Neuron (in vitro differentiated cells): ENCODE results near the gene PCSK9.
"Not testable (repeated sequence)": the region's sequence is repeated elsewhere in the genome, so short reads cannot be mapped to it uniquely, and the experiment has no call there.

Source experiments
- H2AFZ ChIP-seq: one replicate; pipeline ENCODE4 v1.6.1; 2013; ENCODE audit warnings: low read depth, mild to moderate bottlenecking, inconsistent platforms, low read length, moderate library complexity
- H3K27me3 ChIP-seq: one replicate; pipeline ENCODE4 v1.6.1; 2013; ENCODE audit warnings: low read length; ENCODE audit not compliant: insufficient read depth
- H3K36me3 ChIP-seq: one replicate; pipeline ENCODE4 v1.6.1; 2013; ENCODE audit warnings: low read length; ENCODE audit not compliant: insufficient read depth
- H3K4me1 ChIP-seq: one replicate; pipeline ENCODE4 v1.6.1; 2013; ENCODE audit warnings: low read length; ENCODE audit not compliant: insufficient read depth
- H3K4me3 ChIP-seq: 2 replicates; pipeline ENCODE4 v1.5.1; 2013; ENCODE audit warnings: mild to moderate bottlenecking, low read length, moderate library complexity
- H3K9me3 ChIP-seq: one replicate; pipeline ENCODE4 v1.6.1; 2013; ENCODE audit warnings: low read length

PCSK9 gene

DNA sequence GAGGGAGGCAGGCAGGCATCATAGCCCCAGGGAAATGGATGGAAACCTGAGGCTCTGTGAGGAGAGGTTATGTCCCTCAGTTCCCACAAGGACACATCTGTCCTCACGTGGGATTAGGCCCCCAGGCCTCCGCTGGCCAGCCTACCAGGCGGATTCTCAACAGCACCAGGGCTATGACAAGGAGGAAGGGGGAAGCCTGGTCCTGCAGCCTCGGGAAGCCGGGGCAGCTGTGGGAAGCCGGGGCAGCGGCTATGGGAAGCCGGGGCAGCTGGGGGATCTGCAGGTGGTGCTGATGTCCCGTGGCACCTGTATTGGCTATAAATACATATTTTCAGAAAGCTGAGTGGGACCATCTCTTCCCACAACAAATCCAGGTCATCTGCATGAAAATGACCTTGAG lies 21.0 kb upstream of the PCSK9 start:
- Histone ChIP-seq H2AFZ (no peak overlapping the region), H3K9me3 (no peaks in the 10 kb centered on the region), H3K4me1 (no peaks in the 10 kb centered on the region), H3K4me3 (no peak overlapping the region), H3K36me3 (no peaks in the 10 kb centered on the region), H3K27me3 (peaks cover 11% of the 10 kb centered on the region)

DNA sequence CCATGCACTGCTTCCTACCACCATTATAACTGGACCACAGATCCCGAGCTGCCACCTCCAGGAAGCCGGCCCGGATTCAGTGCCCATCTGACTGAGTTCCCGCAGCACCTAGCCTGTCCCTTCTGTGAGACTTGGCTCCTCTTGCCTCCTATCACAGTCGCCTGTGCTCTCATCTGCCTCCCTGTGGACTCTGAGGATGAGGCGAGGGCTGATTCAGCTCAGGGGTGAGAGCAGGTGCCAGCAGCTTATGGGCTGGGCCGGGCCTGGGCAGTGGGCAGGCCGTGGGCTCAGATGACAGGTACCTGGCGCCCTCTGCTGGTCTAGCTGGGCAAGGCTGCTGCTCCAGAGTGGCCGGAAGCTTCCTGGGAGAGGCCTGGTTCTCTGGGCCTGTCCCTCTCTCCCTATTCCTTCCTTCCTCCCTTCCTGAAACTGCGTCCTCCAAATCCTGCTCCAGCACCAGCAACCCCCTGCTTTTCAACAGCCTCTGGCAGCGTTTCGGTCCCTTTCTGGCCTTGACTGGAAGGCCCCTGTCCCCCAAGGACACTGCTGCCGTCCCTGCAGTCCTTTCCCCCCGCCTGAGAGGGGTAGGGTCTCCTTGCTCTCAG lies 17.3 kb upstream of the PCSK9 start:
- Histone ChIP-seq H3K9me3 (no peaks in the 10 kb centered on the region), H3K4me3 (no peak overlapping the region), H3K36me3 (no peaks in the 10 kb centered on the region), H2AFZ (peak overlapping the region; percentile 18), H3K4me1 (no peaks in the 10 kb centered on the region), H3K27me3 (peaks cover 4% of the 10 kb centered on the region)

DNA sequence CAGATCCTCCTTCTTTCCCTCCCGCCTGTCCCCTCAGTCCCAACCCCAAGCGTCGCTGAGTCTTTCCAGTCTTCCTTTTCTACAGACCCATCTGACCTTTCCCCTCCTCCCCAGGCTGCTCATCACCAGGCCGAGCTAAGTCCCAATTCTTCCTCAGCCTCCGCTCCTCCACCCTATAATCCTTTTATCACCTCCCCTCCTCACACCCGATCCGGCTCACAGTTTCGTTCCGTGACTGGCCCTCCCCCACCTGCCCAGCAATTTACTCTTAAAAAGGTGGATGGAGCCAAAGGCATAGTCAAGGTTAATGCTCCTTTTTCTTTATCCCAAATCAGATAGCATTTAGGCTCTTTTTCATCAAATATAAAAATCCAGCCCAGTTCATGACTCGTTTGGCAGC lies 15.2 kb upstream of the PCSK9 start:
- not testable (repeated sequence) for H3K4me1 ChIP-seq, H3K27me3 ChIP-seq, H3K9me3 ChIP-seq, H2AFZ ChIP-seq, H3K4me3 ChIP-seq, H3K36me3 ChIP-seq

DNA sequence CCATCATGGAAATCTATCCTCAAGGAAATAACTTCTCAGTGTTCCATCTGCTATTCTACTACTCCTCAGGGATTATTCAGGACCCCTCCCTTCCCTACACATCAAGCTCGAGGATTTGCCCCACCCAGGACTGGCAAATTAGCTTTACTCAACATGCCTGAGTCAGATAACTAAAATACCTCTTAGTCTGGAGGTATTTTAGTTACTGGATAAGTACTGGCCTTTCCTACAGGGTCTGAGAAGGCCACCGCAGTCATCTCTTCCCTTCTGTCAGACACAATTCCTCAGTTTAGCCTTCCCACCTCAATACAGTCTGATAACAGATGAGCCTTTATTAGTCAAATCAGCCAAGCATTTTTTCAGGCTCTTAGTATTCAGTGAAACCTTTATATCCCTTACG lies 12.7 kb upstream of the PCSK9 start:
- H3K36me3 ChIP-seq, H3K27me3 ChIP-seq, H3K4me1 ChIP-seq, H2AFZ ChIP-seq, H3K4me3 ChIP-seq, H3K9me3 ChIP-seq: not testable (repeated sequence)

DNA sequence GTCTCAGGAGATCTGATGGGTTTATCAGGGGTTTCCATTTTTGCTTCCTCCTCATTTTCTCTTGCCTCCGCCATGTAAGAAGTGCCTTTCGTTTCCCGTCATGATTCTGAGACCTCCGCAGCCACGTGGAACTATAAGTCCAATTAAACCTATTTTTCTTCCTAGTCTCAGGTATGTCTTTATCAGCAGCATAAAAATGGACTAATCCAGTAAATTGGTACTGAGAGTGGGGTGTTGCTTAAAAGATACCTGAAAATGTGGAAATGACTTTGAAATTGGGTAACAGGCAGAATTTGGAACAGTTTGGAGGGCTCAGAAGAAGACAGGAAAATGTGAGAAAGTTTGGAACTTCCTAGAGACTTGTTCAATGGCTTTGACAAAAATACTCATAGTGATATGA lies 8.2 kb upstream of the PCSK9 start:
- not testable (repeated sequence) for H3K9me3 ChIP-seq, H3K4me1 ChIP-seq, H3K36me3 ChIP-seq, H3K4me3 ChIP-seq, H2AFZ ChIP-seq
- peaks cover 20% of the 10 kb centered on the region for H3K27me3 ChIP-seq

DNA sequence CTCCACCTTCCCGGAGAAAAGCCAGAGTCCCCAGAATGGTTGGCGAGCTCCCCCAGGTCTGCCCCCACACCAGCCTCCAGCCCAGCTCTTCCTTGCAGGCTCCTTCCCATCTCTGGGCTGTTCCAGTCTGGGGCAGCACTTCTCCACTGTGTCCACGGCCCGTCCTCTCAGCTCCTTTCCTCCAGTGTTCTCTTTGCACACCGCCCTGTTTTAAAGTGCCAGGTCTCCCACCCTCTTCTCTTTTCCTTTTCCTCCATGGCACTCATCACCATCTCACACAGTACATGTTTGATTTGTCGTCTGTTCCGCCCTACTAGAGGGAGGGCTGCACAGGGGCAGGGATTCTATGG lies 6.1 kb upstream of the PCSK9 start:
- Histone ChIP-seq H3K4me3 (no peak overlapping the region), H2AFZ (no peak overlapping the region), H3K27me3 (peaks cover 41% of the 10 kb centered on the region), H3K4me1 (no peaks in the 10 kb centered on the region), H3K9me3 (no peaks in the 10 kb centered on the region), H3K36me3 (no peaks in the 10 kb centered on the region)

DNA sequence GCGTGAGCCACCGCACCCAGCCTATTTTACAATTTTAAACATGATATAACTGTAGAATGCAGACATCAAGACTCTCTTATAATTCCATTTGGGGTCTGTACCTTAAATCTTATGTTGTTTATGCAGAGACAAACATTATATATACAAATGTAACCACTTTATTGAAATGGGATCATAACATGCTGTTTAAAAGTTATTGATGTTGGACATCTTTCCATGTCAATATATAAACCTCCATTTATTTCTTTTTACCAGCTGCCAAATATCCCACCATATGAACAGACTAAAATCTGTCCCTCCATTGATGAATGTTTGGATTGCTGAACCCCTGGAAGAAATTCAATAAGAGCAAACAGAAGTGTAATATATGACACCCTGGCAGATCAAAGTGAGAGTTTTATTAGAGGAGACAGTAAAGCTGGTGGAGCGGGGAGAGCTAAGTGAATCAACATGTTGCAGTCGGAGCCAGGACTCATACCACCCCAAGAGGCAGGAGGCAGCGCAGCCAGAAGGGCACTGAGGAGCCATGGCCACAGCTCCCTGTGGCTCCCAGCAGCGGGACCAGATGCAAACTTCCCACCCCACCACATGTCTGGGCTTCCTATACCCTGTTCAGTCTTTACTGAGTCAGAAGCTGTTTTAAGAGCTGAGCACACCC lies 4.7 kb upstream of the PCSK9 start:
- Histone ChIP-seq H3K36me3 (no peaks in the 10 kb centered on the region), H3K27me3 (peaks cover 54% of the 10 kb centered on the region), H3K9me3 (no peaks in the 10 kb centered on the region), H2AFZ (no peak overlapping the region), H3K4me3 (no peak overlapping the region), H3K4me1 (peaks cover 5% of the 10 kb centered on the region)

DNA sequence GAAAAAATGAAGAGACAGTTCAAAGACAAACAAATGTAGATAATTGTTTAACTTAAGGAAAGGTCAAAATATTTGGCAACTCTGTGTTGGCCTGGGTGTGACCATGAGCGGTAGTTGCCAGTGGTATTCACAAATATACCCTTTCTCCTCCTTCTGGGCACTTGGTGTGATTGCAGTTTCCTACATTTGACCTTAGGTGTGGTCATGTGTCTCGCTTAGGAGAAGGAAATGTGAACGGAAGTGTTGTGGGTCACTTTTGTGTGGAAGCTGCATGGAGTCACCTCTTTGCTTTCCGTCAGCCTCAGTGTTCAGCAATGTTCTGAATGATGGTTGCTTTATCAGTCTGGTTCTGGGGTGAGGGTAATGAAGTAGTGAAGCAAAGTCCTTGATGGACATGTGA lies 3.4 kb upstream of the PCSK9 start:
- Histone ChIP-seq H3K36me3 (no peaks in the 10 kb centered on the region), H3K4me1 (peaks cover 5% of the 10 kb centered on the region), H3K9me3 (no peaks in the 10 kb centered on the region), H3K4me3 (no peak overlapping the region), H3K27me3 (peaks cover 62% of the 10 kb centered on the region), H2AFZ (no peak overlapping the region)

DNA sequence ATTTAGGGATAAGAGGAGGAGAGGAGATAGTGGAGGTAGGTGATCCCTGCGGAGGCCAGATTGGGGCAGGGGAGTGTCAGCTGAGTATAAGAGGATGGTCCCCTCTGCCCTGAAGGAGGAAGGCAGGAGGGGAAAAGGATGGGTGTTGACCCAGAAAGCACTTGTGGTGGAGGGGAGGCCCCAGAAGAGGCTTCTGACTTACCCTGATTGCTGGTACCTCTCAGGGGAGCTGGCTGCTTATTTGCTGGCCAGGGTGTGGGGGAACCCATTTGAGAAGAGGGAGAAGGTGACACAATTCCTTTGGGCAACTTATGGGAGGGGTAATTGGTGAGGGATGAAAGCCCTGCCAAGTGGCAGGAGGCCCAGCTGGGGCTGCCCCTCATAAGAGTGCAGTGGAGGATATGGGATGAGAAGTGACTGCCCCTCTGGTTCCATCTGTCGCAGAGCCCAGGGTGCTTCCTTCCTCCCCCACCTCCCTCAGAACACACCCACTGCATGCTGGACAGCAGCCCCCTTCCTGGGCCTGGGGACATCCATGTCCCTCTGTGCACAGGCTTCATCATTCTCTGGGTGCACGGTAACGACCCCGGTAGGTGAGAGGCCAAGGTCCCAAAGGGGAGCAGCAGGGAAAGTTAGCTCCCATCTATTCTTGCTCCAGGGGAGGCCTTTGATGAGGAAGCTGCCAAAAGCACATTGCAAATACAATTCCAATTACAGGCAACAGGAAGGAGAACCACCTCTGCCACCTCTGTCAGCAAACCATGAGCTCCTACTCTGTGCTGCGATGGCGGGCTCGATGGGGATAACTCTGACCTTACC lies 1.4 kb upstream of the PCSK9 start:
- H3K36me3 ChIP-seq, result no peaks in the 10 kb centered on the region
- H3K4me3 ChIP-seq, result no peak overlapping the region
- H3K9me3 ChIP-seq, result no peaks in the 10 kb centered on the region
- peaks cover 75% of the 10 kb centered on the region for H3K27me3 ChIP-seq
- no peak overlapping the region for H2AFZ ChIP-seq
- peaks cover 5% of the 10 kb centered on the region for H3K4me1 ChIP-seq

DNA sequence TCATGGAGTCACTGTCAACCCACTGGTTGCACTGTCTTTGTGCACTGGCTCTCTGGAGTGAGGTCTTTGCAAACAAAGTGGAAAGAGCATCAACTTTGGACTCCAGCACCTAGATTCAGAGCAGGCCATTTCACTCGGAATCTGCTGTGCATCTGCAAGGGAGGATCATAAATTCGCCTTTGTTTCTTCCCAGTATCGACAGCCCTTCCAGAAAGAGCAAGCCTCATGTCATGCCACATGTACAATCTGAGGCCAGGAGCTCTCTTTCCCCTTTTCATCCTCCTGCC lies 853 bp upstream of the PCSK9 start:
- Histone ChIP-seq H3K36me3 (no peaks in the 10 kb centered on the region), H3K27me3 (peaks cover 74% of the 10 kb centered on the region)

DNA sequence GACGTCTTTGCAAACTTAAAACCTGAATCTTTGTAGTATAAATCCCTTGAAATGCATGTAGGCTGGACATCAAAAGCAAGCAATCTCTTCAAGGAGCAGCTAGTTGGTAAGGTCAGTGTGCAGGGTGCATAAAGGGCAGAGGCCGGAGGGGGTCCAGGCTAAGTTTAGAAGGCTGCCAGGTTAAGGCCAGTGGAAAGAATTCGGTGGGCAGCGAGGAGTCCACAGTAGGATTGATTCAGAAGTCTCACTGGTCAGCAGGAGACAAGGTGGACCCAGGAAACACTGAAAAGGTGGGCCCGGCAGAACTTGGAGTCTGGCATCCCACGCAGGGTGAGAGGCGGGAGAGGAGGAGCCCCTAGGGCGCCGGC lies 390 bp upstream of the PCSK9 start:
- H3K4me3 ChIP-seq, result no peak overlapping the region
- peaks cover 71% of the 10 kb centered on the region for H3K27me3 ChIP-seq

More for the DNA sequence above, 853 bp upstream of the PCSK9 start:
- Histone ChIP-seq H3K9me3 (no peaks in the 10 kb centered on the region), H3K4me1 (peaks cover 5% of the 10 kb centered on the region), H3K4me3 (no peak overlapping the region), H2AFZ (no peak overlapping the region)

DNA sequence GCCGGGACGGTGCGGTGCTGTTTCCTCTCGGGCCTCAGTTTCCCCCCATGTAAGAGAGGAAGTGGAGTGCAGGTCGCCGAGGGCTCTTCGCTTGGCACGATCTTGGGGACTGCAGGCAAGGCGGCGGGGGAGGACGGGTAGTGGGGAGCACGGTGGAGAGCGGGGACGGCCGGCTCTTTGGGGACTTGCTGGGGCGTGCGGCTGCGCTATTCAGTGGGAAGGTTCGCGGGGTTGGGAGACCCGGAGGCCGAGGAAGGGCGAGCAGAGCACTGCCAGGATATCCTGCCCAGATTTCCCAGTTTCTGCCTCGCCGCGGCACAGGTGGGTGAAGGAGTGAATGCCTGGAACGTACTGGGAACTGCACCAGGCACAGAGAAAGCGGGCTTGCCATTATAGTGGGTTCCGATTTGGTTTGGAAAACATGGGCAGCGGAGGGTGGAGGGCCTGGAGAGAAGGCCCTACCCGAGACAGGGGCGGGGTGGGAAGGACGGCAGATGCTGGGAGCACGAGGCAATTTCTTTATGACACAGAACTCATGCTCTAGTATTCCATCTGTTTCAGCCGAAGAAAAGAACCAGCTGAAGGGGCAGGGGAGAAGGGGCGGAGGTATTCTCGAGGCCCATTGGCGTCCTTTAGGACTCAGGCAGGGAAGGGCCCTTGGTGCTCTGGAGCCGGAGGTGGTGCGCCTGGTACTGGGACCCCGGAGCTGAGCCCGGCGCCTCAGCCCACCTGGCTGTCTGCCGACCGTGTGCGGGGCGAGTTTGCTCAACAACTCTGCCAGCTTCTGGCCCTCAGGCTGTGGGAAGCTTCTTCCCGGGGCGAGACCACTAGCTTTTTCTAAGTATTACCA lies 960 bp downstream of the PCSK9 start:
- no peak overlapping the region for H3K4me3 ChIP-seq
- H3K9me3 ChIP-seq, result no peaks in the 10 kb centered on the region
- peaks cover 71% of the 10 kb centered on the region for H3K27me3 ChIP-seq
- H3K4me1 ChIP-seq, result peaks cover 8% of the 10 kb centered on the region
- no peaks in the 10 kb centered on the region for H3K36me3 ChIP-seq
- H2AFZ ChIP-seq, result peak overlapping the region; percentile 49

More for the DNA sequence above, 390 bp upstream of the PCSK9 start:
- peaks cover 5% of the 10 kb centered on the region for H3K4me1 ChIP-seq
- H3K9me3 ChIP-seq, result no peaks in the 10 kb centered on the region
- no peak overlapping the region for H2AFZ ChIP-seq
- H3K36me3 ChIP-seq, result no peaks in the 10 kb centered on the region

DNA sequence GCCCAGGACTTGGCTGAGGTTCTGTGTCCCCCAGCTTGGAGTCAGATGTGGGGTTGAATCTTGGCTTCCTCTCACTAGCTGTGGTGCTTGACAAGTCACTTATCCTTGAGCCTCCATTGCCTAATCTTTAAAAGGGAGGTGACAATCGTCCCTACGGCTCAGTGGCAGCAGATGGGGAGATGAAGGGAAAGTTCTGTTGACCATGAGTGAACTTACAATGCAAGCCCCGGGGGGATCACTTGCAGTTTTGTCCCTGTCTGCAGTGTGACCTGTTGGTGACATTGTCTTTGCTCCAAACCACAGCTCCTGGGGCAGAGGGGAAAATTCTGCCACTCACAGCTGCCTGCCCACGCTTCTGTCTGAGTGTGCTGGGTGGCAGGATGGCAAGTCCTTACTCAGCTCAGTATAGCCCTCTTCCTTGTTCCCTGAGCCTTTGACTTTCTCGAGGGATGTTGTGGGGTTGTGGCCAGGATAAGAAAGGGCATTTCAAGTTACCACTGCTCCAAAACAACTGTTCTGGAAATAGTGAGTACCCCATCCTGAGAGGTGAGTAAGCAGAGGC lies 1.7 kb downstream of the PCSK9 start:
- Histone ChIP-seq H2AFZ (no peak overlapping the region), H3K4me3 (no peak overlapping the region), H3K9me3 (no peaks in the 10 kb centered on the region), H3K4me1 (peaks cover 8% of the 10 kb centered on the region), H3K36me3 (no peaks in the 10 kb centered on the region), H3K27me3 (peaks cover 68% of the 10 kb centered on the region)
